ENCODE data around the gene LETM1. TPM values are rescaled to one million over a fixed set of nuclear protein-coding genes. Genes with fewer than 3 reads are reported as not detected.

The LETM1 gene
- total and polyA plus RNA-seq, 2 of the 13 experiments (the other 11 are each of a cell fraction or from before 2014, with no cell fraction given) = 9.7 to 41.6 TPM

DNA sequence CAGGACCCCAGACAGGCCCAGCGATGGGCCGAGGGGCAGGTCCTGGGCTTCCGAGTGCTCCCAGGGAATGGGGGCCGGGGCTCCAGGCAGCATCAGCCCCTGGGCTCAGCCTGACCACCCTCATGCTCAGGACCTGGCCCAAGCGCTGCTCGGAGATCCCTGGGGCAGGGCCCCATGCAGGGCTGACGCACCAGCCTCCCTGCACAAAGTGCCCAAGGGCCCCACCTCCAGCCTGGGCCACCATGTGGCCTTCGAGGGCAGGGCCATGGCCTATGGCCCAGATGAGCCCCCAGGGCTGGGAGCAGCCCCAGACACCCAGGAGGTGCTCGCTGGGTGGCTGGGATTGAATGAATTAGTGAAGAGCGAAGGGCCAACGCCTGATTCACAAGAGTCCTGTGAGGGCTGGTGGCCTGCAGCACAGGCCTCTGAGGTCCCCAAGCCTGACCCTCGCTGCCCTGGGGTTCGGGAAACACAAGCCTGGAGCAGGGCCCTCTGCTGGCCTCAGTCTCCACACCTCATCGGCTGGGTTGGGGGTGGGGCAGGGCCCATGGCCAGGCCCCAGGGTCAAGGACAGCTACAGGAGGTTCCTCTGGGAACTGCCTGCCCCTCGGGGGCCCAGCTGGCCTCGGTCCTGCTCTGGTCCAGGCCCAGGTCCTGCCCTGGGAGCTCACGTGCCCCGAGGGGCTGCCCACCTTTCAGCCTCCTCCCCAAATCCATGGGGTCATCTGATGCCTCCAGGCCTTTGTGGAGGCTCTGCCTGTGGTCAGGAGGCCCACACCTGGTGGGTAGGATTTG, 76.2 kb downstream of the LETM1 start (continued):
- TF ChIP-seq, protein P1, sequence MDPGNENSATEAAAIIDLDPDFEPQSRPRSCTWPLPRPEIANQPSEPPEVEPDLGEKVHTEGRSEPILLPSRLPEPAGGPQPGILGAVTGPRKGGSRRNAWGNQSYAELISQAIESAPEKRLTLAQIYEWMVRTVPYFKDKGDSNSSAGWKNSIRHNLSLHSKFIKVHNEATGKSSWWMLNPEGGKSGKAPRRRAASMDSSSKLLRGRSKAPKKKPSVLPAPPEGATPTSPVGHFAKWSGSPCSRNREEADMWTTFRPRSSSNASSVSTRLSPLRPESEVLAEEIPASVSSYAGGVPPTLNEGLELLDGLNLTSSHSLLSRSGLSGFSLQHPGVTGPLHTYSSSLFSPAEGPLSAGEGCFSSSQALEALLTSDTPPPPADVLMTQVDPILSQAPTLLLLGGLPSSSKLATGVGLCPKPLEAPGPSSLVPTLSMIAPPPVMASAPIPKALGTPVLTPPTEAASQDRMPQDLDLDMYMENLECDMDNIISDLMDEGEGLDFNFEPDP (CRISPR knock-in tag; conservative IDR thresholded peaks at IDR 0.05) = 0 out of 2 replicates have a peak, but pooled peaks have one; percentile 87
- TF ChIP-seq ARNT2 (CRISPR knock-in tag; IDR thresholded peaks at IDR 0.05; ENCODE audit: low read depth) = no peak
- peak; percentile 68; the same call in 1 of the 2 replicates for TF ChIP-seq FOXJ3 (CRISPR knock-in tag; IDR thresholded peaks at IDR 0.05; ENCODE audit: borderline replicate concordance)
- TF ChIP-seq, protein P2, sequence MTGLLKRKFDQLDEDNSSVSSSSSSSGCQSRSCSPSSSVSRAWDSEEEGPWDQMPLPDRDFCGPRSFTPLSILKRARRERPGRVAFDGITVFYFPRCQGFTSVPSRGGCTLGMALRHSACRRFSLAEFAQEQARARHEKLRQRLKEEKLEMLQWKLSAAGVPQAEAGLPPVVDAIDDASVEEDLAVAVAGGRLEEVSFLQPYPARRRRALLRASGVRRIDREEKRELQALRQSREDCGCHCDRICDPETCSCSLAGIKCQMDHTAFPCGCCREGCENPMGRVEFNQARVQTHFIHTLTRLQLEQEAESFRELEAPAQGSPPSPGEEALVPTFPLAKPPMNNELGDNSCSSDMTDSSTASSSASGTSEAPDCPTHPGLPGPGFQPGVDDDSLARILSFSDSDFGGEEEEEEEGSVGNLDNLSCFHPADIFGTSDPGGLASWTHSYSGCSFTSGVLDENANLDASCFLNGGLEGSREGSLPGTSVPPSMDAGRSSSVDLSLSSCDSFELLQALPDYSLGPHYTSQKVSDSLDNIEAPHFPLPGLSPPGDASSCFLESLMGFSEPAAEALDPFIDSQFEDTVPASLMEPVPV (CRISPR knock-in tag; IDR thresholded peaks at IDR 0.05) = peak; percentile 89
- TF ChIP-seq TOE1 (CRISPR knock-in tag; IDR thresholded peaks at IDR 0.05) = 0 out of 2 replicates have a peak, but pooled peaks have one; percentile 48
- TF ChIP-seq TBL1XR1 (IDR thresholded peaks at IDR 0.05; ENCODE audit: borderline replicate concordance, low read length, partially characterized antibody) = no peak
- peak; percentile 69 for TF ChIP-seq RCOR2 (CRISPR knock-in tag; IDR thresholded peaks at IDR 0.05)
- TF ChIP-seq TMF1 (CRISPR knock-in tag; IDR thresholded peaks at IDR 0.05; ENCODE audit: low read depth) = 0 out of 2 replicates have a peak, but pooled peaks have one; percentile 56
- TF ChIP-seq PPARG (CRISPR knock-in tag; conservative IDR thresholded peaks at IDR 0.05) = peak; percentile 97
- TF ChIP-seq NR2F6 (IDR thresholded peaks at IDR 0.05) = peak; percentile 99
- TF ChIP-seq NR2F6 (CRISPR knock-in tag; IDR thresholded peaks at IDR 0.05) = peak; percentile 99
- TF ChIP-seq, protein P3, sequence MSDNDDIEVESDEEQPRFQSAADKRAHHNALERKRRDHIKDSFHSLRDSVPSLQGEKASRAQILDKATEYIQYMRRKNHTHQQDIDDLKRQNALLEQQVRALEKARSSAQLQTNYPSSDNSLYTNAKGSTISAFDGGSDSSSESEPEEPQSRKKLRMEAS (IDR thresholded peaks at IDR 0.05) = no peak
- peak; percentile 68; the same call in 1 of the 2 replicates for TF ChIP-seq ZNF614 (CRISPR knock-in tag; IDR thresholded peaks at IDR 0.05; ENCODE audit: borderline replicate concordance)
- peak; percentile 8; the same call in 1 of the 2 replicates for TF ChIP-seq KLF15 (CRISPR knock-in tag; IDR thresholded peaks at IDR 0.05; ENCODE audit: borderline replicate concordance)
- TF ChIP-seq, protein P4, sequence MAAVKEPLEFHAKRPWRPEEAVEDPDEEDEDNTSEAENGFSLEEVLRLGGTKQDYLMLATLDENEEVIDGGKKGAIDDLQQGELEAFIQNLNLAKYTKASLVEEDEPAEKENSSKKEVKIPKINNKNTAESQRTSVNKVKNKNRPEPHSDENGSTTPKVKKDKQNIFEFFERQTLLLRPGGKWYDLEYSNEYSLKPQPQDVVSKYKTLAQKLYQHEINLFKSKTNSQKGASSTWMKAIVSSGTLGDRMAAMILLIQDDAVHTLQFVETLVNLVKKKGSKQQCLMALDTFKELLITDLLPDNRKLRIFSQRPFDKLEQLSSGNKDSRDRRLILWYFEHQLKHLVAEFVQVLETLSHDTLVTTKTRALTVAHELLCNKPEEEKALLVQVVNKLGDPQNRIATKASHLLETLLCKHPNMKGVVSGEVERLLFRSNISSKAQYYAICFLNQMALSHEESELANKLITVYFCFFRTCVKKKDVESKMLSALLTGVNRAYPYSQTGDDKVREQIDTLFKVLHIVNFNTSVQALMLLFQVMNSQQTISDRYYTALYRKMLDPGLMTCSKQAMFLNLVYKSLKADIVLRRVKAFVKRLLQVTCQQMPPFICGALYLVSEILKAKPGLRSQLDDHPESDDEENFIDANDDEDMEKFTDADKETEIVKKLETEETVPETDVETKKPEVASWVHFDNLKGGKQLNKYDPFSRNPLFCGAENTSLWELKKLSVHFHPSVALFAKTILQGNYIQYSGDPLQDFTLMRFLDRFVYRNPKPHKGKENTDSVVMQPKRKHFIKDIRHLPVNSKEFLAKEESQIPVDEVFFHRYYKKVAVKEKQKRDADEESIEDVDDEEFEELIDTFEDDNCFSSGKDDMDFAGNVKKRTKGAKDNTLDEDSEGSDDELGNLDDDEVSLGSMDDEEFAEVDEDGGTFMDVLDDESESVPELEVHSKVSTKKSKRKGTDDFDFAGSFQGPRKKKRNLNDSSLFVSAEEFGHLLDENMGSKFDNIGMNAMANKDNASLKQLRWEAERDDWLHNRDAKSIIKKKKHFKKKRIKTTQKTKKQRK (IDR thresholded peaks at IDR 0.05; ENCODE audit: low read length) = no peak
- TF ChIP-seq ZNF850 (CRISPR knock-in tag; conservative IDR thresholded peaks at IDR 0.05) = no peak
- TF ChIP-seq ZNF317 (CRISPR knock-in tag; IDR thresholded peaks at IDR 0.05) = peak; percentile 44; the same call in 1 of the 2 replicates
- TF ChIP-seq, protein P5, sequence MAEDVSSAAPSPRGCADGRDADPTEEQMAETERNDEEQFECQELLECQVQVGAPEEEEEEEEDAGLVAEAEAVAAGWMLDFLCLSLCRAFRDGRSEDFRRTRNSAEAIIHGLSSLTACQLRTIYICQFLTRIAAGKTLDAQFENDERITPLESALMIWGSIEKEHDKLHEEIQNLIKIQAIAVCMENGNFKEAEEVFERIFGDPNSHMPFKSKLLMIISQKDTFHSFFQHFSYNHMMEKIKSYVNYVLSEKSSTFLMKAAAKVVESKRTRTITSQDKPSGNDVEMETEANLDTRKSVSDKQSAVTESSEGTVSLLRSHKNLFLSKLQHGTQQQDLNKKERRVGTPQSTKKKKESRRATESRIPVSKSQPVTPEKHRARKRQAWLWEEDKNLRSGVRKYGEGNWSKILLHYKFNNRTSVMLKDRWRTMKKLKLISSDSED (CRISPR knock-in tag; IDR thresholded peaks at IDR 0.05) = no peak
- TF ChIP-seq ZNF225 (CRISPR knock-in tag; IDR thresholded peaks at IDR 0.05) = no peak
- peak; percentile 77 for TF ChIP-seq ZMYM4 (CRISPR knock-in tag; IDR thresholded peaks at IDR 0.05)
- no peak for TF ChIP-seq ATAD3A (CRISPR knock-in tag; IDR thresholded peaks at IDR 0.05)
- no peak for TF ChIP-seq ZFAT (CRISPR knock-in tag; conservative IDR thresholded peaks at IDR 0.05)
- TF ChIP-seq DMAP1 (CRISPR knock-in tag; IDR thresholded peaks at IDR 0.05) = peak; percentile 39; the same call in 1 of the 2 replicates
